ENCODE data around the gene TTC21B.

TTC21B gene

DNA sequence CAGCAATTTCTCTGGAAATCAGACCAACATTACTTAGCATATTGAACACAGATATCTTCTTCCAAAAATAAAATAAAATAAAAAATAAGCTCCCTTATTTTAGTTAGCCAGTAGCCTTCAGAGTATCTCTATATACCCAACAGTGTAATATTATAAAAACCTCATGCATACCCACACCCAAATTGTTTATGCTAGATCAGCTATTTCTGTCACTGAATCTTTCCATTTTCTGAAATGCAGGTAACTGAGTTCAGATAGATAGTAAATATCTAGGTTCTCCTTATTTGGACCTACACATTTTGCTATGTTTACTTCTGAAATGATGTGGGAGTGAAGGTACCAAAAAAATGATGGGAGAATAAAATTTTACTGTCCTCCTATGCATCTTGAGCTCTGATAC, 39.9 kb downstream of the TTC21B start:
- Histone ChIP-seq H3K18ac (ENCODE audit: low read length) (no peak overlapping the region), H3K14ac (ENCODE audit: low read length) (no peak overlapping the region), H3K27ac (replicated peaks; ENCODE audit: low read length) (no peak overlapping the region), H3K27me3 (ENCODE audit: control insufficient read depth in 3 of 3, insufficient read depth in 3 of 3, low read depth in 1 of 3, low read length in 3 of 3) (no peaks in the 10 kb centered on the region), H4K8ac (ENCODE audit: low read depth, low read length) (no peak overlapping the region), H3K9me3 (replicated peaks in 1 of 2; ENCODE audit: control insufficient read depth in 2 of 2, insufficient read depth in 1 of 2, low read depth in 1 of 2, low read length in 2 of 2) (no peaks in the 10 kb centered on the region), H3K23ac (ENCODE audit: low read depth, low read length, poor library complexity) (no peak overlapping the region), H4K91ac (ENCODE audit: low read depth, low read length, poor library complexity) (no peak overlapping the region), H3K9ac (ENCODE audit: low read depth, low read length, poor library complexity) (no peak overlapping the region), H3K4me3 (ENCODE audit: low read length in 2 of 2) (no peak overlapping the region), H3K4me1 (ENCODE audit: control insufficient read depth in 2 of 2, insufficient read depth in 1 of 2, low read depth in 1 of 2, low read length in 2 of 2) (no peaks in the 10 kb centered on the region), H3K79me1 (ENCODE audit: low read depth, low read length) (no peaks in the 10 kb centered on the region), H2BK12ac (ENCODE audit: low read length) (no peak overlapping the region), H2AFZ (ENCODE audit: low read length) (no peak overlapping the region), H3K4me2 (ENCODE audit: insufficient read depth, low read length, poor library complexity, severe bottlenecking) (no peak overlapping the region), H3K4ac (ENCODE audit: low read length) (no peak overlapping the region), H2BK120ac (ENCODE audit: low read depth, low read length) (no peak overlapping the region), H3K36me3 (replicated peaks in 1 of 2; ENCODE audit: control insufficient read depth in 2 of 2, insufficient read depth in 2 of 2, low read length in 2 of 2) (peaks cover 3 to 96% of the 10 kb centered on the region in 2 donors), H2BK5ac (ENCODE audit: low read length) (no peak overlapping the region), H2AK5ac (ENCODE audit: low read depth, low read length) (no peak overlapping the region), H2BK15ac (ENCODE audit: low read length) (no peak overlapping the region)
- DNase-seq (ENCODE audit: low spot score), result no peak

DNA sequence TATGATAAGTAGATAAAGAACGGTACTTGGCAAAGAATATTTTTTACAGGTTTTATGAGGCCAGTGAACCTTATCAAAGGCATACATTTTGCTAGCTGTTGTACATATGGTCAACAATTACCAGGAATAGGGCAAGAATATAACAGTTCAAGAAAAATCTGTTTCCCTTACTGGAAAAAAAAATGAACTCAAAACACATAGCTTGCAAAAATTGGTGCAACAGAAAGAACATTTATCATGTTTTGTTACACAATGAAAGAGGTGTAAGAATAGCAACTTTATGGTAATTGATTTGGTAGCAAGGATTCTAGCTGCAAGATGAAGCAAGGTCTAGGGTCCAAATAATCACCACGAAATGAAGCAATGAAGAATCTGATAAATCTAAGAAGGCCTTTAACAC, 41.6 kb downstream of the TTC21B start:
- Histone ChIP-seq H2BK15ac (ENCODE audit: low read length) (no peak overlapping the region), H3K4me3 (ENCODE audit: low read length in 2 of 2) (no peak overlapping the region), H4K91ac (ENCODE audit: low read depth, low read length, poor library complexity) (no peak overlapping the region), H2BK5ac (ENCODE audit: low read length) (no peak overlapping the region), H3K18ac (ENCODE audit: low read length) (no peak overlapping the region), H3K4me1 (ENCODE audit: control insufficient read depth in 2 of 2, insufficient read depth in 1 of 2, low read depth in 1 of 2, low read length in 2 of 2) (no peaks in the 10 kb centered on the region), H3K9me3 (replicated peaks in 1 of 2; ENCODE audit: control insufficient read depth in 2 of 2, insufficient read depth in 1 of 2, low read depth in 1 of 2, low read length in 2 of 2) (no peaks in the 10 kb centered on the region), H3K9ac (ENCODE audit: low read depth, low read length, poor library complexity) (no peak overlapping the region), H2BK120ac (ENCODE audit: low read depth, low read length) (no peak overlapping the region), H3K27me3 (ENCODE audit: control insufficient read depth in 3 of 3, insufficient read depth in 3 of 3, low read depth in 1 of 3, low read length in 3 of 3) (no peaks in the 10 kb centered on the region), H3K79me1 (ENCODE audit: low read depth, low read length) (no peaks in the 10 kb centered on the region), H3K23ac (ENCODE audit: low read depth, low read length, poor library complexity) (no peak overlapping the region), H3K27ac (replicated peaks; ENCODE audit: low read length) (no peak overlapping the region), H3K14ac (ENCODE audit: low read length) (no peak overlapping the region), H2AK5ac (ENCODE audit: low read depth, low read length) (no peak overlapping the region), H2AFZ (ENCODE audit: low read length) (no peak overlapping the region), H4K8ac (ENCODE audit: low read depth, low read length) (no peak overlapping the region), H3K36me3 (replicated peaks in 1 of 2; ENCODE audit: control insufficient read depth in 2 of 2, insufficient read depth in 2 of 2, low read length in 2 of 2) (peaks cover 3 to 96% of the 10 kb centered on the region in 2 donors), H3K4ac (ENCODE audit: low read length) (no peak overlapping the region), H2BK12ac (ENCODE audit: low read length) (no peak overlapping the region), H3K4me2 (ENCODE audit: insufficient read depth, low read length, poor library complexity, severe bottlenecking) (no peak overlapping the region)
- DNase-seq (ENCODE audit: low spot score), result no peak
- no CpG with 5 or more reads among the region's 2 CpGs for WGBS, 2 donors (ENCODE audit: extremely low coverage in 2 of 2, insufficient read length in 2 of 2, insufficient replicate concordance in 1 of 2)

GRCh38 chr2:165911231-165911630, 42.3 kb downstream of the TTC21B start:
- H2BK15ac ChIP-seq (ENCODE audit: low read length), result no peak overlapping the region

DNA sequence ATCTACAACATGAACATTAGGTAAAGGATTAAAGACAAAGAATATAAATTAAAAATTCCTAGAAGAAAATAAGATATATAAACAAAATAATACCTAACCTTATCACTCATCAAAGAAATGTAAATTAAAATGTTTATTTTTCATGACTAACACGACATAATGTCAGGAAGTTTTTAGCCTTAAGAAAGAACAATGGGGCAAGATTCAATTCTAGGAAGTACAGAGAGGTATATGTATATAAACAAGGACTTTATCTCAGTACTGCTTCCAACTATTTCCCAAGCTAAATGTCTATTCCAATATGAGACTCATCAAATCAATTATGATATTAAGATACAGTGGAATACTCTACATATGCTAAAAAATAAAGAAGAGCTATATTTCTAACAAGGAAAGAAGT, 44.1 kb downstream of the TTC21B start:
- Histone ChIP-seq H2BK120ac (ENCODE audit: low read depth, low read length) (no peak overlapping the region), H3K27me3 (ENCODE audit: control insufficient read depth in 3 of 3, insufficient read depth in 3 of 3, low read depth in 1 of 3, low read length in 3 of 3) (no peaks in the 10 kb centered on the region), H2BK5ac (ENCODE audit: low read length) (no peak overlapping the region), H3K4me1 (ENCODE audit: control insufficient read depth in 2 of 2, insufficient read depth in 1 of 2, low read depth in 1 of 2, low read length in 2 of 2) (no peaks in the 10 kb centered on the region), H3K14ac (ENCODE audit: low read length) (no peak overlapping the region), H4K8ac (ENCODE audit: low read depth, low read length) (no peak overlapping the region), H3K9me3 (replicated peaks in 1 of 2; ENCODE audit: control insufficient read depth in 2 of 2, insufficient read depth in 1 of 2, low read depth in 1 of 2, low read length in 2 of 2) (peaks cover 0 to 7% of the 10 kb centered on the region in 2 donors), H3K4ac (ENCODE audit: low read length) (no peak overlapping the region), H3K4me3 (ENCODE audit: low read length in 2 of 2) (no peak overlapping the region), H3K79me1 (ENCODE audit: low read depth, low read length) (no peaks in the 10 kb centered on the region), H2BK12ac (ENCODE audit: low read length) (no peak overlapping the region), H3K18ac (ENCODE audit: low read length) (no peak overlapping the region), H3K9ac (ENCODE audit: low read depth, low read length, poor library complexity) (no peak overlapping the region), H2BK15ac (ENCODE audit: low read length) (no peak overlapping the region), H3K27ac (replicated peaks; ENCODE audit: low read length) (no peak overlapping the region), H4K91ac (ENCODE audit: low read depth, low read length, poor library complexity) (no peak overlapping the region), H3K4me2 (ENCODE audit: insufficient read depth, low read length, poor library complexity, severe bottlenecking) (no peak overlapping the region), H3K36me3 (replicated peaks in 1 of 2; ENCODE audit: control insufficient read depth in 2 of 2, insufficient read depth in 2 of 2, low read length in 2 of 2) (peaks cover 3 to 96% of the 10 kb centered on the region in 2 donors), H2AFZ (ENCODE audit: low read length) (no peak overlapping the region), H2AK5ac (ENCODE audit: low read depth, low read length) (no peak overlapping the region), H3K23ac (ENCODE audit: low read depth, low read length, poor library complexity) (no peak overlapping the region)
- no peak for DNase-seq (ENCODE audit: low spot score)
- no CpG with 5 or more reads among the region's 1 CpG for WGBS, 2 donors (ENCODE audit: extremely low coverage in 2 of 2, insufficient read length in 2 of 2, insufficient replicate concordance in 1 of 2)

More at GRCh38 chr2:165911231-165911630, 42.3 kb downstream of the TTC21B start:
- Histone ChIP-seq H3K4me2 (ENCODE audit: insufficient read depth, low read length, poor library complexity, severe bottlenecking) (no peak overlapping the region), H3K36me3 (replicated peaks in 1 of 2; ENCODE audit: control insufficient read depth in 2 of 2, insufficient read depth in 2 of 2, low read length in 2 of 2) (peaks cover 3 to 96% of the 10 kb centered on the region in 2 donors), H3K9ac (ENCODE audit: low read depth, low read length, poor library complexity) (no peak overlapping the region), H3K23ac (ENCODE audit: low read depth, low read length, poor library complexity) (no peak overlapping the region), H2AK5ac (ENCODE audit: low read depth, low read length) (no peak overlapping the region), H3K27ac (replicated peaks; ENCODE audit: low read length) (no peak overlapping the region), H2AFZ (ENCODE audit: low read length) (no peak overlapping the region), H3K9me3 (replicated peaks in 1 of 2; ENCODE audit: control insufficient read depth in 2 of 2, insufficient read depth in 1 of 2, low read depth in 1 of 2, low read length in 2 of 2) (no peaks in the 10 kb centered on the region), H3K4ac (ENCODE audit: low read length) (no peak overlapping the region), H2BK120ac (ENCODE audit: low read depth, low read length) (no peak overlapping the region), H4K91ac (ENCODE audit: low read depth, low read length, poor library complexity) (no peak overlapping the region), H2BK12ac (ENCODE audit: low read length) (no peak overlapping the region), H3K14ac (ENCODE audit: low read length) (no peak overlapping the region), H2BK5ac (ENCODE audit: low read length) (no peak overlapping the region), H3K18ac (ENCODE audit: low read length) (no peak overlapping the region), H3K4me3 (ENCODE audit: low read length in 2 of 2) (no peak overlapping the region), H4K8ac (ENCODE audit: low read depth, low read length) (no peak overlapping the region), H3K4me1 (ENCODE audit: control insufficient read depth in 2 of 2, insufficient read depth in 1 of 2, low read depth in 1 of 2, low read length in 2 of 2) (no peaks in the 10 kb centered on the region), H3K79me1 (ENCODE audit: low read depth, low read length) (no peaks in the 10 kb centered on the region), H3K27me3 (ENCODE audit: control insufficient read depth in 3 of 3, insufficient read depth in 3 of 3, low read depth in 1 of 3, low read length in 3 of 3) (no peaks in the 10 kb centered on the region)
- no peak for DNase-seq (ENCODE audit: low spot score)

All from neuronal stem cell (in vitro differentiated cells).